Embryonic facial prominence (tissue), 1 donor: ENCODE data around the gene QDPR.

Experiments used
- DNase-seq: peaks from one replicate; pipeline ENCODE4 v3.0.0-alpha.2; 2016; ENCODE audit errors: extremely low spot score

QDPR gene

GRCh38 chr4:17528551-17529165, 16.8 kb upstream of the QDPR start:
- no peak for DNase-seq

GRCh38 chr4:17526695-17527477, 15.0 kb upstream of the QDPR start:
- no peak for DNase-seq

- no peak for DNase-seq
Measured at GRCh38 chr4:17523662-17524061, 11.8 kb upstream of the QDPR start.

DNA sequence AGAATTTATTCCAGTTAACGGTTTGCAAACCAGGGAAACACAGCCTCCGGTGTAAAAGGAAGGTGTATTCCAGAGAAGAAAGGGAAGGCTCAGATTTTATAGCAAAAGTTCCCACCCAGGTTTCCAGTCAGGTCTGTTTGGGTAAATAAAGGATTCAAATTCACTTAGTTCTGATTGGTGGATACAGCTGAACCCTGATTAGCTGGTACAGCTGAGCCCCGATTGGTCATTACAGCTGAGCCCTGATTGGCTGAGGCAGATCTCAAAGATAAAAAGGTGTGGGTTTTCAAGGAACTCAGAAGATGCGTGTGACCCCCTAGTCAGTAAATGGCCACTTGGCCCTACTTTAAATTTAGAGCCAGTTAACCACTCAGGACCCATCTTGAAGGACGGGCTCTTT, 9.7 kb upstream of the QDPR start:
- DNase-seq: no peak

DNA sequence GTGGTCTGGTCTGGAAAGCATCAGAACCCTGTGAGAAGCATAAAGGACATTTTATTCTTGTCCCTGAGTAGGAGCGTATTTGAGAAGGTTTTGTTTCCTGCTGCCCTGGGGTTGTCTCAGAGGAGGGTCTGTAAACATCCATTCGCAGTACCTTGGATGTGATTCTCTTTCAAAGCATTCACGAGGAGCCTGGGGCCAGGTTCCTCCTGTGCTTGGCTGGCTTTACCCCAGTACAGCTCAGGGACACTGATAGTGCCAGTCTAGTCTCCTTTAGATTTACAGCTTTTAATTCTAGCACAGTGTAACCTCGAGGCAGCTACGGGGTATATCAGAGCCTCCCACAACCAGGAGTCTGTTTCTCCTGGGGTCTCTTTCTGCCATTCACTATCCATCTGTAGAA, 5.8 kb upstream of the QDPR start:
- no peak for DNase-seq

- no peak for DNase-seq
Measured at GRCh38 chr4:17516980-17517379, 5.1 kb upstream of the QDPR start.

GRCh38 chr4:17515445-17516407, 3.8 kb upstream of the QDPR start:
- no peak for DNase-seq

DNA sequence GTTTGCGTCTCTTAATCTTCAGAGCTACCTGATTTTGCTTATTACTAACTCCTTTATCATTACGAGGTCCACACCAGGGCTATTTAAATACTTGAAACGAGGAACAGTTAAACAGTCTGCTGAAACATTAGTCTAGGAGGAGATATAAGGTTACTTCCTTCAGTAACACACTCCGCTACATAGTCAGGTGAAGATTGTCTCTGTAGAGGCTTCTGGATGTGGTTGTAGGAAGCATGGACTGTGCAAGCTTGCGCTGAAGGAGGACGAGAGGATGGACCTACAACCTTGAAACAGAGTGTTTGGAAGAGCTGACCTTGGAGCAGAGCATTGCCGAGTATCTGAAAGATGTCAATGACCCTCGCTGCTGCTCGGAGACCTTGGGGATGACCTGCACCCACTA, 3.0 kb upstream of the QDPR start, which contains the start of gene CLRN2:
CLRN2 (plus strand) TSS at position 301 of the 400 bp plus-strand sequence. CDS start 102 bp downstream, outside the sequence.
- DNase-seq: no peak

GRCh38 chr4:17512973-17513665, 1.2 kb upstream of the QDPR start:
- no peak for DNase-seq

GRCh38 chr4:17511509-17511949, 361 bp downstream of the QDPR start:
- DNase-seq: no peak

DNA sequence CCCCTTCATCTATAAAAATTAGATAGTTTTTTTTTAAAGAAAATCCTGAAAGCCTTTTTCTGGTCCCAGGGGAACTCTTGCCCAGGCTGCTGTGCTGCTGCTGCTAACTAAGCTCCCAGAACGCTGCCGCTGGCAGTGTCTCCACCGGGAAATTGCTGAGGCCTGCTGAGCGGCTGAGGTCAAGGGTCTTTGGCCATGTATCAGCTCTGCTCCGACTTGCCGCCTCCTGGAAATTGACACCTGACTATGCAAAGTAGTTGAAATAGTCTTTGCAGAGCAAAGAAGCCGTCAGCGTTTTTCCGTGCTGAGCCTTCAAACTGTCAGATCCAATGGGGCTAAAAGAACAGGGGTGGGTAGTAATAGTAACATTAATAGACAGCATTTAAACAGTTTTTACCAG, 839 bp downstream of the QDPR start:
- DNase-seq: no peak

GRCh38 chr4:17510582-17510981, 1.3 kb downstream of the QDPR start:
- no peak for DNase-seq

- DNase-seq: no peak
Measured at GRCh38 chr4:17504081-17504480, 7.8 kb downstream of the QDPR start.

DNA sequence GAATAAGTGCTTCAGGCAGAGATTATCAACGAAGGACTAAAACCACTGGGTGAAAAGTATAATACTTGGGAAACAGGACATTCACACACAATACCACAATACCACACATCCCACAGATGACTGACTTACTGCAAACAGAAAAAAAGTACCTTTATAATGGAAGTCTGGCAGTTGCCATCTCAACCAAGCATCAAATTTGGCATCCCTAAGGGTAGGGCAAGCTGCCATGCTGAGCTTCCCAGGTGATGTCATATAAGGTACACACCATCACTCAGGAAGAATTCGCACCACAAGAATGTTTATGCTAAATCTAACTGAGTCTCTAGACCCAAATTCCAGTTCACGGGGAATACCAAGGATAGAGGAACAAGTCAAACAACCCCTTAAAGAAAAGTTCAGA, 9.1 kb downstream of the QDPR start:
- no peak for DNase-seq

- no peak for DNase-seq
Measured at GRCh38 chr4:17500574-17500973, 11.3 kb downstream of the QDPR start.

DNA sequence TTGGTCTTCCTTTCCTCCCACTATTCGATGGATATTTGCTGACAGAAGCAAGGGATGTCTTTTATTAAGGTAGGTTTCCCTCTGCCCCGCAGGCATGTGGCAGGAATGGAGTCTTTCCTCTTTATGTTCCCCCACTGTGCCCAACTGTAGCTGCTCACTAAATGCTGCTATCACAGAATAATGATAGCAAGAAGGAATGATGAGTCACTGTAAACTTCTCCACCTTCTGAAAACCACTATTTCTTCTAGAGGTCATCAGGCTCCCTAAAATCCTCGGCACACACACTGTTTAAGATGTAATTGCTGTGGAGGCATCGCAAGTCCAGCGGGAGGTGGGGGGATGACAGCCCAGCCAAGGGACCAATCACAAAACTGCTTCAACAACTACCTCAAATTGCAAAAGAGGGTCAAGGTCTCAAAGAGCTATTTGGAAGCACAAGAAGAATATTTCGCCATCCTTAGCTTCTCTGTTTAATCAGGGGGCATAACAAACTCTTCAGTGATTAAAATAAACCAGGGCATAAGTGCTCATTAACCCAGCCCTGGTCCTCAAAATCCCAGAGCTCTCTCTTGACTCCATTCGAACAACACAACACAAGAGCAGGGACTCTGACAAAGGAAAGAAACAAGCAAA, 13.9 kb downstream of the QDPR start:
- DNase-seq: no peak

DNA sequence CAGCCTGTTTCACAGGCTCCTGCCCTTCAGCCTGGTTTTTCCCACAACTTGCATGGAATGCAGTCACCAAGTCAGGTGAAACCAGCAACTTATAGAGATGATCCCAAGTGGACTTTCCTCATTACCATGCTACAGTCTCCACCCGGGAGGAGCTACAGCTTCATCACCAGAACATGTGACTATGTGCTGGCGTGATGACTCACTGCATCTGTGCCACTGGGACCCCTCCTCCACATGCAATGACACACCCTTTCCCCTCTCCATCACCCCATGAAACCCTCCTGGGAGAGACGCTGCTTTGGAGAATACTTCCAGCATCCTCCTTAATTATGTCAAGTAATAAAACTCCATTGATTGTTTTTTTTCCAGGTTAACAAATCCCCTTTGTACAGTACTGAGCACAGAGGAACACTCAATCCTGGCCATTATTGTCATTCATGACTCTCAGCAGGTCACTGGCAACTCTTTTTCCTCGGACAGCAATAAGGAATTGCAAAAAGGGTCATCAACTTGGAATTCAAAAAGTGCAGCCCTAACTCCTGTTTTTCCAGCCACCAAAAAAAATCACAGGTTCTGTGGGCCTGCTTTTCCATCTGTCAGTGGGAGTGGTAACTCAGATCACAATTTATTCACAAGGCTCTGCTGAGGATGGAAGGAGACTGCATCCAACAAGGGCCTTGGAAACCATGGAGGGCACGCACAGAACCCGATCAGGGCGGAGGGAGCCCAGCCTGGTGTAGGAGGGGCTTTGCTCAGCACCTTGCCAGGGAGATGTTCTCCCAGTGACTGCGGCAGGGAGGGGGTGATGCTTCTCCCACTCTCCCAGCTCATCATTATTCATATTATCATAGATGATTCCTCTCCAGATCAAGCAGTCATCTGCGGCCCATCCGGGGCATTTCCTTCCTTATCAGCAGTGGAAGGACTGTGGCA, 17.4 kb downstream of the QDPR start:
- DNase-seq: no peak

DNA sequence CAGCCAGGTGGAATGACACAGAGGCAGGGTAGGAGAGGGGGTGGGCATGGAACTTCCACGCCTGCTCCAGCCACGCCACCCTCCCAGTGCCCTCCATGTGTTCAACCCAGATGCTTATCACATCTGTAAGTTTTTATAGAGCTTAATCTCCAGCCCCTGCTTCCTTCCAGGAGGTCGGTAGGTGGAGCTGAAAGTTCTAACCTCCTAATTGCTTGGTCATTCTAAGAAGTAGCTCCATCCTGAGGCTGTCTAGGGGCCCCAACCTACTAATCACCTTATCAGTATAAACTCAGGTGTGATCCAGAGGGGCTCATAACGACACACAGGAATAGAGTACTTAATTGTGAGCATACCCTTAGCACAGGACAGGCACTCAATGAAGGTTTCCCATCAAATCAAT, 18.3 kb downstream of the QDPR start:
- no peak for DNase-seq

DNA sequence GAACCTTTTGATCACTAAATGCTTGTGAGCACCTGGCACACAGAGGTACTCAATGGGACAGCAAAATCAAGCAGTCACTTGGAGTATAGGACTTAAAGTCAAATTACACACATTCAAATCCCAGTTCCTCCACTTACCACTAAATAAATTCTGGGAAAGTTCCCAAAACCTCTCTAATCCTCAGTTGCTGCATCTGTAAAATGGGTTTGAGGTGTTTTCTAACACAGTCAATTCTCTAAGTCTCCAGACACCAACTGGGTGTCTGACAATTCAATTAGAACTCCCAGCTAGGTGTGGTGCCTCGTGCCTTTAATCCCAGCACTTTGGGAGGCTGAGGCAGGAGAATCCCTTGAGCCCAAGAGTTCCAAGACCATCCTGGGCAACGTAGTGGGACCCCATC, 19.0 kb downstream of the QDPR start:
- DNase-seq: no peak
